ENCODE results near the gene C18orf54. TPM values are rescaled to one million over a fixed set of nuclear protein-coding genes. Genes with fewer than 3 reads are reported as not detected.

Gene C18orf54
- total and polyA plus RNA-seq, 2 donors (not counting 3 experiments of a cell fraction or from before 2014, with no cell fraction given): 4.2 to 21.4 TPM

DNA sequence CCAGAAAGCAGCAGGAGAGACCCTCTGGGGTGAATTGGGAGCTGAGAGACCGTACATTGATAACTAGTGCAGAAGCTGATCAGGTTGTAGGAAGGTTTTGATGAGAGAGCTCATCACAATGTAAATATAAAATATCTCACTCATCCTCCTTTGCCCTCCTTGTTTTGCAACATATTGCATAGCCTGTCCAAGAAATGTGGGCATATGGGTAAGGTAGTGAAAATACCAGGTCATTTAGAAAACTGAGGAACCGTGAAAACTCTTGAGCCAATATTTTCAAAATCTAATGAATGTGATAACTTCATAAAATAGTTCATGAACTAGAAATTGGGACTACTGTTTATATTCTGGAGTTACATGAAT is 31.4 kb downstream of the C18orf54 start:
- H3K9me3 ChIP-seq (replicated peaks; ENCODE audit: control insufficient read depth, insufficient read depth, low read length): no peaks in the 10 kb centered on the region
- TF ChIP-seq POLR2AphosphoS5 (IDR thresholded peaks at IDR 0.05; ENCODE audit: insufficient read depth, low read depth, low read length): no peak
- no peak for TF ChIP-seq GATA2 (IDR thresholded peaks at IDR 0.05; ENCODE audit: insufficient read depth, insufficient read length, low read depth, low read length)
- no peak for TF ChIP-seq MYC (IDR thresholded peaks at IDR 0.05; ENCODE audit: low read depth, low read length)
- TF ChIP-seq POLR2A (IDR thresholded peaks at IDR 0.05; ENCODE audit: low read depth, low read length): peak; percentile 3
- no peak for TF ChIP-seq EZH2 (IDR thresholded peaks at IDR 0.05; ENCODE audit: borderline replicate concordance, low read depth, low read length, severe bottlenecking)
- no peak for TF ChIP-seq CTCF (IDR thresholded peaks at IDR 0.05; ENCODE audit: extremely low read depth in 1 of 2, insufficient read depth in 1 of 2, low read depth in 1 of 2, low read length in 2 of 2)
- H3K79me2 ChIP-seq (ENCODE audit: control insufficient read depth, insufficient read depth, low read length): no peaks in the 10 kb centered on the region
- H3K27me3 ChIP-seq (ENCODE audit: control insufficient read depth in 2 of 2, insufficient read depth in 2 of 2, low read length in 2 of 2): no peaks in the 10 kb centered on the region
- no peak for FAIRE-seq
- ChIA-PET POLR2A (no interaction called here), CTCF (no interaction called here)
- H3K4me3 ChIP-seq (replicated peaks in 1 of 3; ENCODE audit: insufficient read depth in 1 of 3, low read depth in 1 of 3, low read length in 3 of 3): no peak overlapping the region
- no peaks in the 10 kb centered on the region for H3K9me1 ChIP-seq (replicated peaks; ENCODE audit: control insufficient read depth, extremely low read depth, insufficient read depth, low read length)
- BruUV-seq (replicated peaks): no TSS peak
- peaks cover 31% of the 10 kb centered on the region for H3K4me1 ChIP-seq (ENCODE audit: control insufficient read depth, extremely low read depth, insufficient read depth, low read length)
- H3K4me2 ChIP-seq (ENCODE audit: insufficient read depth, low read length): peak overlapping the region; percentile 24
- no peaks in the 10 kb centered on the region for H3K36me3 ChIP-seq (ENCODE audit: control insufficient read depth in 2 of 2, extremely low read depth in 1 of 2, insufficient read depth in 2 of 2, low read length in 2 of 2)
- H3K27ac ChIP-seq (ENCODE audit: insufficient read depth, low read depth, low read length): peak overlapping the region; percentile 80
- no peak for DNase-seq (ENCODE audit: low read depth, low spot score)
- dilution Hi-C loops (cut with MboI; ENCODE audit: extremely low pct_ligation_motif_present, low sequenced_read_pairs) (no loop called here), intact Hi-C loops (cut with micrococcal nuclease) (loop anchor here (2.0 kb wide), 1 partner anchor 166 kb away; no protein-coding TSS in a partner anchor)
- no peak overlapping the region for H2AFZ ChIP-seq (ENCODE audit: low read depth, low read length)
- no peaks in the 10 kb centered on the region for H4K20me1 ChIP-seq (replicated peaks; ENCODE audit: control insufficient read depth, extremely low read depth, insufficient read depth, low read length)
- no peak overlapping the region for H3K9ac ChIP-seq (replicated peaks; ENCODE audit: extremely low read depth, insufficient read depth, low read length)

DNA sequence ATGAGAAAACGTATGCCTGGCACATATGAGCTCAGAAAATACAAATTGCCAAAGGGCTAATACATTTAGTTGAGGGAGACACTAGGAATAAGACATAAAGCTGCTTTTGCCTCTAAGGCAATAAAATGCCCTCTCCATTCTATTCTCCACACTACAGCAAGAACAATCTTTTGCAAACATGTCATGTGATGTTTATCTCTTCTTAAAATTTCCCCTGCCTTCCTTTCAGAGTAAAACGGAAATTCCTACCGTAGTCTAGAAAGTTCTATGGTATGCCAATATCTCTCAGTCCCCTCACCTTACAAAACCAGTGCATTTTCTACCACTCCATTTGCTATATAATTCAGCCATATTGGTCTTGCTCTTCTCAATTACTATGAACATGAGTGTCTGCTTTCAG is 33.1 kb downstream of the C18orf54 start:
- intact Hi-C loops (cut with micrococcal nuclease) (loop anchor here (5.0 kb wide), 1 partner anchor 166 kb away; no protein-coding TSS in a partner anchor), dilution Hi-C loops (cut with MboI; ENCODE audit: extremely low pct_ligation_motif_present, low sequenced_read_pairs) (no loop called here)
- Histone ChIP-seq H3K4me3 (replicated peaks in 1 of 3; ENCODE audit: insufficient read depth in 1 of 3, low read depth in 1 of 3, low read length in 3 of 3) (no peak overlapping the region), H3K9ac (replicated peaks; ENCODE audit: extremely low read depth, insufficient read depth, low read length) (no peak overlapping the region), H3K9me1 (replicated peaks; ENCODE audit: control insufficient read depth, extremely low read depth, insufficient read depth, low read length) (no peaks in the 10 kb centered on the region), H3K27ac (ENCODE audit: insufficient read depth, low read depth, low read length) (no peak overlapping the region), H2AFZ (ENCODE audit: low read depth, low read length) (peak overlapping the region; percentile 72), H4K20me1 (replicated peaks; ENCODE audit: control insufficient read depth, extremely low read depth, insufficient read depth, low read length) (no peaks in the 10 kb centered on the region), H3K79me2 (ENCODE audit: control insufficient read depth, insufficient read depth, low read length) (no peaks in the 10 kb centered on the region), H3K36me3 (ENCODE audit: control insufficient read depth in 2 of 2, extremely low read depth in 1 of 2, insufficient read depth in 2 of 2, low read length in 2 of 2) (no peaks in the 10 kb centered on the region), H3K27me3 (ENCODE audit: control insufficient read depth in 2 of 2, insufficient read depth in 2 of 2, low read length in 2 of 2) (no peaks in the 10 kb centered on the region), H3K4me1 (ENCODE audit: control insufficient read depth, extremely low read depth, insufficient read depth, low read length) (peaks cover 31% of the 10 kb centered on the region), H3K4me2 (ENCODE audit: insufficient read depth, low read length) (no peak overlapping the region), H3K9me3 (replicated peaks; ENCODE audit: control insufficient read depth, insufficient read depth, low read length) (no peaks in the 10 kb centered on the region)
- DNase-seq (ENCODE audit: low read depth, low spot score) (peak; percentile 41), FAIRE-seq (no peak)
- no TSS peak for BruUV-seq (replicated peaks)
- CTCF ChIA-PET: interaction anchor here (0.9 to 3.6 kb wide), 4 partner anchors 33 to 257 kb away, joined by 3 to 32 read pairs (median 3); partner anchors contain the start of genes C18orf54 and STARD6
- POLR2A ChIA-PET: no interaction called here
- TF ChIP-seq EZH2 (IDR thresholded peaks at IDR 0.05; ENCODE audit: borderline replicate concordance, low read depth, low read length, severe bottlenecking) (no peak), POLR2AphosphoS5 (IDR thresholded peaks at IDR 0.05; ENCODE audit: insufficient read depth, low read depth, low read length) (no peak), CTCF (IDR thresholded peaks at IDR 0.05; ENCODE audit: extremely low read depth in 1 of 2, insufficient read depth in 1 of 2, low read depth in 1 of 2, low read length in 2 of 2) (no peak), POLR2A (IDR thresholded peaks at IDR 0.05; ENCODE audit: low read depth, low read length) (no peak), JUN (IDR thresholded peaks at IDR 0.05; ENCODE audit: borderline replicate concordance, insufficient read depth, insufficient read length, low read depth) (no peak), GATA2 (IDR thresholded peaks at IDR 0.05; ENCODE audit: insufficient read depth, insufficient read length, low read depth, low read length) (no peak), MYC (IDR thresholded peaks at IDR 0.05; ENCODE audit: low read depth, low read length) (no peak)

Data from endothelial cell of umbilical vein (primary cell).